B cell (primary cell): ENCODE measurements around the gene GOSR2. TPM values are rescaled to one million over a fixed set of nuclear protein-coding genes. Genes with fewer than 3 reads are reported as not detected.
"Not testable (repeated sequence)": the region's sequence is repeated elsewhere in the genome, so short reads cannot be mapped to it uniquely, and the experiment has no call there.

Experiments
- ATAC-seq: fragments of 200-7000 bp; cut with Tn5 transposase; one replicate; pipeline ENCODE4 v1.10.0; 2021; ENCODE audit warnings: low read depth, mild to moderate bottlenecking, moderate number of reproducible peaks, moderate library complexity
- CTCF ChIA-PET: fragments of 350-600 bp; sonication (Branson Sonifier 250); formaldehyde crosslinking; loops from one replicate; lab custom pipeline; 2021; ENCODE audit warnings: antibody characterized with exemption, inconsistent platforms; lab: Charles Lee
- POLR2A ChIA-PET: fragments of 350-600 bp; sonication (Branson Sonifier 250); formaldehyde crosslinking; loops from one replicate; lab custom pipeline; 2021; ENCODE audit warnings: antibody characterized with exemption; lab: Charles Lee
- DNase-seq: peaks from one replicate; pipeline ENCODE4 v3.0.0; 2013
- H2AFZ ChIP-seq: 2 replicates; pipeline ENCODE4 v1.6.1; 2012; ENCODE audit warnings: mild to moderate bottlenecking, low read depth, low read length; ENCODE audit not compliant: insufficient read depth, poor library complexity, severe bottlenecking
- H3K27ac ChIP-seq, 2 donors: 1 replicate in 1 of 2; 2 replicates in 1 of 2; pipeline ENCODE4 v1.5.1; 2012 to 2013; ENCODE audit warnings: low read length in 2 of 2, mild to moderate bottlenecking in 2 of 2, moderate library complexity in 1 of 2
- H3K27me3 ChIP-seq, 4 experiments: fragments of 200-600 bp in 1 of 4; sonication (generic) in 1 of 4; replicated peaks in 1 of 4; 1 replicate in 2 of 4; 2 replicates in 2 of 4; pipeline versions ENCODE4 v1.6.1 to v1.7.0; 2013 to 2016; ENCODE audit warnings: low read length in 3 of 4, mild to moderate bottlenecking in 2 of 4, mixed read lengths in 1 of 4, moderate library complexity in 1 of 4; ENCODE audit not compliant: insufficient read depth in 4 of 4, control insufficient read depth in 3 of 4; ENCODE audit errors: control extremely low read depth in 1 of 4
- H3K36me3 ChIP-seq, 2 experiments: replicated peaks in 1 of 2; 1 replicate in 1 of 2; 2 replicates in 1 of 2; pipeline versions ENCODE4 v1.6.1 to v1.7.1; 2013; ENCODE audit warnings: low read length in 1 of 2; ENCODE audit not compliant: insufficient read depth in 2 of 2, control insufficient read depth in 1 of 2; ENCODE audit errors: control extremely low read depth in 1 of 2, extremely low read depth in 1 of 2
- H3K4me1 ChIP-seq, 2 donors: fragments of 200-600 bp in 1 of 2; sonication (generic) in 1 of 2; 1 replicate in 1 of 2; 2 replicates in 1 of 2; pipeline versions ENCODE4 v1.5.1 to v1.6.1; 2013 to 2017; ENCODE audit warnings: low read length in 2 of 2; ENCODE audit not compliant: control insufficient read depth in 2 of 2, insufficient read depth in 2 of 2
- H3K4me2 ChIP-seq: replicated peaks from 2 replicates; pipeline ENCODE3; 2012; ENCODE audit warnings: mild to moderate bottlenecking, low read depth, low read length; ENCODE audit not compliant: poor library complexity, severe bottlenecking
- H3K4me3 ChIP-seq, 5 experiments: fragments of 200-600 bp in 1 of 5; sonication (generic) in 1 of 5; 1 replicate in 3 of 5; 2 replicates in 2 of 5; pipeline versions ENCODE4 v1.5.1 to v1.7.0; 2011 to 2016; ENCODE audit warnings: low read length in 4 of 5, mild to moderate bottlenecking in 4 of 5, low read depth in 2 of 5, control low read depth in 1 of 5, moderate library complexity in 1 of 5; ENCODE audit not compliant: insufficient read depth in 1 of 5; ENCODE audit errors: control extremely low read depth in 1 of 5, extremely low read depth in 1 of 5
- H3K79me2 ChIP-seq: fragments of 200-600 bp; sonication (generic); one replicate; pipeline ENCODE4 v1.6.0; 2016; ENCODE audit warnings: low read length; ENCODE audit not compliant: control insufficient read depth, insufficient read depth
- H3K9ac ChIP-seq: fragments of 200-600 bp; sonication (generic); 2 replicates; pipeline ENCODE4 v1.6.1; 2017; ENCODE audit warnings: mild to moderate bottlenecking, low read length, moderate library complexity
- H3K9me3 ChIP-seq, 3 donors: one replicate each; pipeline versions ENCODE4 v1.6.1 to v1.7.1; 2013; ENCODE audit warnings: low read length in 2 of 3; ENCODE audit not compliant: control insufficient read depth in 2 of 3, insufficient read depth in 1 of 3; ENCODE audit errors: control extremely low read depth in 1 of 3
- H4K20me1 ChIP-seq: 2 replicates; pipeline ENCODE4 v1.6.0; 2012; ENCODE audit warnings: mild to moderate bottlenecking, low read length; ENCODE audit not compliant: insufficient read depth, control insufficient read depth, poor library complexity, severe bottlenecking
- H3K27ac Mint-ChIP-seq: one replicate; pipeline ENCODE4 v1.8.0; 2021; ENCODE audit warnings: mixed read lengths
- H3K27me3 Mint-ChIP-seq: one replicate; pipeline ENCODE4 v1.8.0; 2021; ENCODE audit warnings: mixed read lengths
- H3K4me1 Mint-ChIP-seq: one replicate; pipeline ENCODE4 v1.8.0; 2021; ENCODE audit warnings: mixed read lengths
- H3K4me3 Mint-ChIP-seq: one replicate; pipeline ENCODE4 v1.8.0; 2021; ENCODE audit warnings: mixed read lengths
- H3K9me3 Mint-ChIP-seq: one replicate; pipeline ENCODE4 v1.8.0; 2022; ENCODE audit warnings: mixed read lengths; ENCODE audit not compliant: insufficient read depth
- EZH2 ChIP-seq: IDR thresholded peaks from 2 replicates; pipeline ENCODE4 v1.6.1; 2012; ENCODE audit warnings: borderline replicate concordance, low read depth, mild to moderate bottlenecking, moderate library complexity, low read length; ENCODE audit not compliant: insufficient read depth, poor library complexity, severe bottlenecking
- WGBS: methylation state at CpG from one replicate; pipeline ENCODE4 v1.1.5; 2013; ENCODE audit warnings: missing lambda C conversion rate; ENCODE audit not compliant: insufficient coverage; 5-methylcytosine and 5-hydroxymethylcytosine counted together
- intact Hi-C: fragments of 100-400 bp; cut with micrococcal nuclease; formaldehyde crosslinking; loops from one replicate; pipeline ENCODE4 v1.10.0; 2022
- polyA plus RNA-seq: library from polyadenylated mRNA; depleted of rRNA; stranded (reverse); fragments of >200 nt; gene quantifications from 2 replicates; pipeline ENCODE4 v1.2.3, GENCODE V29; 2012
- total RNA-seq, 2 donors: library from RNA; stranded (reverse); fragments of 120-200 nt in 1 of 2; gene quantifications; 1 replicate in 1 of 2; 2 replicates in 1 of 2; pipeline versions ENCODE4 v1.2.3 to v1.2.4, GENCODE V29; 2013 to 2022
- TF ChIP-seq, protein P1 (sequence below): fragments of 200-600 bp; IDR thresholded peaks from one replicate; pipeline ENCODE4 v1.8.0; 2022; ENCODE audit warnings: antibody characterized with exemption, mild to moderate bottlenecking

Gene GOSR2
- total and polyA plus RNA-seq, 2 donors (not counting 1 experiment from before 2014, with no cell fraction given), result 33.2 to 91.0 TPM

DNA sequence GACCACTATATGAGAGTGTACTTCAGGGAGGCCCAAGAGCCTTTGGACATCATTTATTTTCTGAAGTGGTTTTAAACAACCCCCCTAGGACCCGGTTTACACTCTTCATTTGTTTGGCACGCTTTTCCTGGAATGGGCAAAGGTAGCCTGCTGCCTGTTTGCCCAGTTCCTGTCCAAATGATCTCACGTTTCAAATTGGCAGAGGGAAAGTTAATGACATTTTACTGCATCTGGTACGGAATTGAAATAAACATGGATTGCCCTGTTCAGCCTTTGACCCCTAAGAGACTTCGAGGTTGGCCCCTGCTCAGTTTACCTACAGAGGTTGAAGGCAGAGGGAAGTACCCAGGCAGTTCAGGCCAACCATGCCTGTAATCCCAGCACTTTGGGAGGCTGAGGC is 61.9 kb downstream of the GOSR2 start:
- Mint-ChIP-seq H3K4me3 (no peak overlapping the region), H3K4me1 (peaks cover 20% of the 10 kb centered on the region), H3K27me3 (peaks cover 12% of the 10 kb centered on the region), H3K27ac (no peak overlapping the region), H3K9me3 (no peaks in the 10 kb centered on the region)
- TF ChIP-seq, protein P1, sequence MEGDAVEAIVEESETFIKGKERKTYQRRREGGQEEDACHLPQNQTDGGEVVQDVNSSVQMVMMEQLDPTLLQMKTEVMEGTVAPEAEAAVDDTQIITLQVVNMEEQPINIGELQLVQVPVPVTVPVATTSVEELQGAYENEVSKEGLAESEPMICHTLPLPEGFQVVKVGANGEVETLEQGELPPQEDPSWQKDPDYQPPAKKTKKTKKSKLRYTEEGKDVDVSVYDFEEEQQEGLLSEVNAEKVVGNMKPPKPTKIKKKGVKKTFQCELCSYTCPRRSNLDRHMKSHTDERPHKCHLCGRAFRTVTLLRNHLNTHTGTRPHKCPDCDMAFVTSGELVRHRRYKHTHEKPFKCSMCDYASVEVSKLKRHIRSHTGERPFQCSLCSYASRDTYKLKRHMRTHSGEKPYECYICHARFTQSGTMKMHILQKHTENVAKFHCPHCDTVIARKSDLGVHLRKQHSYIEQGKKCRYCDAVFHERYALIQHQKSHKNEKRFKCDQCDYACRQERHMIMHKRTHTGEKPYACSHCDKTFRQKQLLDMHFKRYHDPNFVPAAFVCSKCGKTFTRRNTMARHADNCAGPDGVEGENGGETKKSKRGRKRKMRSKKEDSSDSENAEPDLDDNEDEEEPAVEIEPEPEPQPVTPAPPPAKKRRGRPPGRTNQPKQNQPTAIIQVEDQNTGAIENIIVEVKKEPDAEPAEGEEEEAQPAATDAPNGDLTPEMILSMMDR, result no peak
- no peak for TF ChIP-seq EZH2
- Histone ChIP-seq H3K4me2 (no peak overlapping the region), H3K4me1 (peaks cover 0 to 3% of the 10 kb centered on the region in 2 donors), H3K36me3 (no peaks in the 10 kb centered on the region), H3K27ac (no peak overlapping the region), H2AFZ (no peak overlapping the region), H3K4me3 (no peak overlapping the region), H3K27me3 (peaks cover 0 to 10% (median 3%) of the 10 kb centered on the region in 4 experiments), H3K79me2 (no peaks in the 10 kb centered on the region), H4K20me1 (no peaks in the 10 kb centered on the region), H3K9me3 (peaks cover 0 to 2% (median 0%) of the 10 kb centered on the region in 3 donors), H3K9ac (no peak overlapping the region)
- intact Hi-C loops, result no loop called here
- DNase-seq (no peak), ATAC-seq (no peak)
- POLR2A ChIA-PET, result no interaction called here
- CTCF ChIA-PET, result interaction anchor here (1.4 kb wide), 1 partner anchor 43 kb away, joined by 5 read pairs; no protein-coding TSS in a partner anchor
- 90% methylated on average over 4 of the region's 5 CpGs for WGBS

GRCh38 chr17:46986366-46986765 is 63.4 kb downstream of the GOSR2 start:
- Histone ChIP-seq H4K20me1 (no peaks in the 10 kb centered on the region), H3K27ac (no peak overlapping the region), H2AFZ (no peak overlapping the region), H3K27me3 (peaks cover 0 to 2% (median 0%) of the 10 kb centered on the region in 4 experiments), H3K9ac (no peak overlapping the region), H3K4me1 (peaks cover 10 to 11% of the 10 kb centered on the region in 2 donors), H3K79me2 (no peaks in the 10 kb centered on the region), H3K4me2 (no peak overlapping the region), H3K4me3 (no peak overlapping the region), H3K36me3 (no peaks in the 10 kb centered on the region), H3K9me3 (peaks cover 0 to 2% (median 0%) of the 10 kb centered on the region in 3 donors)
- H3K27me3 Mint-ChIP-seq, result peaks cover under 1% of the 10 kb centered on the region
- CTCF ChIA-PET, result interaction anchor here (1.0 kb wide), 1 partner anchor 46 kb away, joined by 3 read pairs; no protein-coding TSS in a partner anchor
- no peak overlapping the region for H3K27ac Mint-ChIP-seq
- DNase-seq (no peak), ATAC-seq (no peak)
- TF ChIP-seq EZH2, result no peak
- TF ChIP-seq, protein P1, result no peak
- intact Hi-C loops, result no loop called here
- 94% methylated on average over 7 of the region's 7 CpGs for WGBS
- H3K4me1 Mint-ChIP-seq, result peaks cover 20% of the 10 kb centered on the region
- H3K9me3 Mint-ChIP-seq, result no peaks in the 10 kb centered on the region
- POLR2A ChIA-PET, result no interaction called here
- no peak overlapping the region for H3K4me3 Mint-ChIP-seq

DNA sequence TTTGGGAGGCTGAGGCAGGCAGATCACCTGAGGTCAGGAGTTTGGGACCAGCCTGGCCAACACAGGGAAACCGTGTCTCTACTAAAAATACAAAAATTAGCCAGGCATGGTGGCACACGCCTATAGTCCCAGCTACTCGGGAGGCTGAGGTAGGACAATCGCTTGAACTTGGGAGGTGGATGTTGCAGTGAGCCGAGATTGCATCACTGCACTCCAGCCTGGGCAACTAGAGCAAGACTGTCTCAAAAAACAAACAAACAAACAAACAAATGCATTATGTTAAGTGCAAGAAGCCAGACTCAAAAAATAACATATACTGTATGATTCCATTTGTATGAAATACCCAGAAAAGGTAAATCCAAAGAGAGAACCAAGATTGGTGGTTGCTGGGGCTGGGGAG is 65.0 kb downstream of the GOSR2 start:
- DNase-seq, H3K4me3 ChIP-seq, H3K27ac ChIP-seq, H3K36me3 ChIP-seq, POLR2A ChIA-PET, H2AFZ ChIP-seq, H3K4me2 ChIP-seq, H3K9ac ChIP-seq, H3K27me3 Mint-ChIP-seq, H3K27me3 ChIP-seq, intact Hi-C loops, H3K79me2 ChIP-seq, H3K27ac Mint-ChIP-seq, H3K9me3 ChIP-seq, ATAC-seq, H3K9me3 Mint-ChIP-seq, CTCF ChIA-PET, H3K4me3 Mint-ChIP-seq, H4K20me1 ChIP-seq: not testable (repeated sequence)
- WGBS, result 80% methylated on average over 1 of the region's 5 CpGs
- peaks cover 22 to 27% of the 10 kb centered on the region in 2 donors for H3K4me1 ChIP-seq
- H3K4me1 Mint-ChIP-seq, result peaks cover 23% of the 10 kb centered on the region
